GM19463 (cell line): Measurements from ENCODE around the gene CLTB.

Experiments
- ATAC-seq: cut with Tn5 transposase; IDR thresholded peaks from one replicate; pipeline ENCODE4 v1.9.1; 2021; ENCODE audit warnings: mild to moderate bottlenecking, moderate library complexity; ENCODE audit not compliant: unreplicated experiment

Gene CLTB

GRCh38 chr5:176355400-176356178 lies 60.8 kb downstream of the CLTB start:
- no peak for ATAC-seq

GRCh38 chr5:176353533-176353932 lies 62.8 kb downstream of the CLTB start:
- ATAC-seq: no peak

GRCh38 chr5:176352116-176352878 lies 64.0 kb downstream of the CLTB start:
- no peak for ATAC-seq

- ATAC-seq: no peak
These were observed 65.9 kb downstream of the CLTB start for GRCh38 chr5:176350416-176350815.

GRCh38 chr5:176342766-176343458 lies 73.4 kb downstream of the CLTB start:
- ATAC-seq: no peak
